HG02678 (cell line): Measurements from ENCODE around the gene MSRB2.
"Not testable (repeated sequence)": the region's sequence is repeated elsewhere in the genome, so short reads cannot be mapped to it uniquely, and the experiment has no call there.

Experiments
- ATAC-seq: cut with Tn5 transposase; IDR thresholded peaks from one replicate; pipeline ENCODE4 v1.9.1; 2021; ENCODE audit warnings: mild to moderate bottlenecking, moderate library complexity; ENCODE audit not compliant: unreplicated experiment

The MSRB2 gene

DNA sequence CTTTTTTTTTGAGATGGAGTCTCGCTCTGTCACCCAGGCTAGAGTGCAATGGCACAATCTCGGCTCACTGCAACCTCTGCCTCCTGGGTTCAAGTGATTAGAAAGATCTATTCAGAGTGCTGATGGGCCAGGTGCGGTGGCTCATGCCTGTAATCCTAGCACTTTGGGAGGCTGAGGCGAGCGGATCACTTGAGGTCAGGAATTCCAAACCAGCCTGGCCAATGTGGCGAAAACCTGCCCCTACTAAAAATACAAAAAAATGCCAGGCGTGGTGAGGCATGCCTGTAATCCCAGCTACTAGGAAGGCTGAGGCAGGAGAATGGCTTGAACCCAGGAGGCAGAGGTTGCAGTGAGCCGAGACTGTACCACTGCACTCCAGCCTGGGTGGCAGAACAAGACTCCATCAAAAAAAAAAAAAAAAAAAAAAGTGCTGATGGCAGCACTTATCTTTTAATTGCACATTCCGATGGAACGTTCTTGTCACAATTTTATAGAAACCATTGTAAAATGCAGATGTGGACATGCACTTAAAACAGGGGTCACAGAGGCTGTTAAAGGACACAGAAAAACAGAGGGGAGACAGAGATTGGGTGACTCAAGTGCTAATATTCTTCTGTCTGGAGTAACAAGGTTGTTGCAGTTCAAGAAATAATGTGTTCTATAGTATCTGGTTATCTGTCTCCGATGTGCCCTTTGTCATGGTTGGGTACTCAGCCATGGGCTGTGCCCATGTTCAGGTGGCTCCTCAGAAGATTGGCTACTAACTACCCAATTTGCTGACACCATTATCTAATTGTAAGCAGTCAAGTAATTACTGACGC is 25.1 kb upstream of the MSRB2 start:
- not testable (repeated sequence) for ATAC-seq

DNA sequence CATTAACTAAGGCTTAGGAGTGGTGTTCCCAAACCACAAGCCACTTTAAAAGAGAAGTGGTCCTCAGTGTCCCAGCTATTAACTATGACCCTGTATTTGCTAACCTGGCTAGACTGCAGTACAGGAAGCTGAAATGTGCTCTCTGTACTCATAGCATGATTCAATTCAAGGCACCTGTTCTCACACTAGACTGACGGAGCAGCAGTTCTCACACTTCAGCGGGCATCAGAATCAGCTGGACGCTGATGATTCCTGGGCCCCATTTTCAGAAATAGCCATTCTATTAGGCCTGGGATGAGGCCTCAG is 24.5 kb upstream of the MSRB2 start:
- ATAC-seq: no peak

DNA sequence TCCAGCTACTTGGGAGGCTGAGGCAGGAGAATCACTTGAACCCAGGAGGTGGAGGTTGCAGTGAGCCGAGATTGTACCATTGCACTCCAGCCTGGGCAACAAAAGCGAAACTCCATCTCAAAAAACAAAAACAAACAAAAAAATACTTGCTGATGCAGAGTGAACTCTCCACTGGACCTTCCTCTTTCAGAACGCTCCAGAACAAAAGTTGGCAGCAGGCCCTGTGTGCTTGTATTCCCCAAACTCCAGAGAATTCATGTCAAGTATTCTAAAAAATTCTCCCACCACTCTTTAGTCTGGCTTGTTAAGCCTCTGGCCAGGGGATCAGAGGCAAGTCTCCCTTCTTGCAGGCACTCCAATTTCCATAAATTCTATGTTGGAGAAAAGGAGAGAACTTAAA is 22.8 kb upstream of the MSRB2 start:
- ATAC-seq: not testable (repeated sequence)

DNA sequence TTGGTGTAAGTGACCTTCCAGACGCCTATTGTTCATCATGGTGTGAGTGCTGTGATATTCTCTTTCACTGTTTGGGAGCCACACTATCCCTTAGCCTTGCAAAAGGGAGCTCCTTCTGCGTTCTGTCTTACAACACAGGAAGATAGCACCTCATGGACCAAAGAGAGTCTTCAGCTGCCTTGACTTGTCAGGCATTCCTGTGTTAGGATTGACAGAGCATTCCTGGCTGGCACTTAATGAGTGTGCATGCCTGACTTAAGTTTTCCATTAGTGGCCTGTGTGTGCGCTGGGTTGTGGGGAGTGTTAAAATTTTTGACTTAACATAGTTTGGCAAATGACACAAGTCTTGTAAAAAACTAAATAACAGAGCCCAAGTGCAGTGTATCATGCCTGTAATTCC is 21.9 kb upstream of the MSRB2 start:
- ATAC-seq: no peak

DNA sequence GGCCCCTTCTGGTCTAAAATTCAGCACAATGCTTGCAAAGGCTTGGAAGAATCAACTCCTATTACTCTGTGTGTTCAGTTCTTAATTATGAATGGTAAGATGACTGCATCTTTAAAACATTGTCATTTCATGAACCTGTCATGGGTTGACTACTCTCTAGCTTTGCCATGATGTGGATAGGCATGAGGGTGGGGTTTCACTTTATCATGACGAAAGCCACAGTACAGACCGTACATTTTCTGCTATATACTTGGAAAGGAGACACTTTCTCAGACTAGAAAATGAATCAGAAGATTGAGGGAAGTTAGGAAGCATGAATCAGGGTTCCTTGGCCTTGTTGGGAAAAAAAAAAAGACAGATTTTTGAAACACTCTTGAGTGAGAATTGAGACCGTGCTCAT is 19.7 kb upstream of the MSRB2 start:
- no peak for ATAC-seq

DNA sequence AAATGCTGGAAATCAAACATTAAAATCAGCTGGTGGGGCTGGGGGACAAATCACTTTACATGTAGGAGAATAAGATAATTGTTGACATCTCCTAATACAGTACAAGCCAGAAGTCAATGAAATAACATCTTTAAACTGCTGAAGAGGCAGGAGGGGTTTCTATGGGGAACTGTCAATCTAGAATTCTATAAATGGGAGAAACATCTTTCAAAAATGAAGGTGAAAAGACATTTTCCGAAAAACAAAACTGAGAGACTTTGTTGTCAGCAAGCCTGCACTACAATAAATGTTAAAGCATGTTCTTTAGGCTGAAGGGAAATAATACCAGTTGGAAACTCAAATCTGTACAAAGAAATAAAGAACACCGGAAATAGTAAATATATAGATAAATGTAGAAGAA is 17.3 kb upstream of the MSRB2 start:
- no peak for ATAC-seq

DNA sequence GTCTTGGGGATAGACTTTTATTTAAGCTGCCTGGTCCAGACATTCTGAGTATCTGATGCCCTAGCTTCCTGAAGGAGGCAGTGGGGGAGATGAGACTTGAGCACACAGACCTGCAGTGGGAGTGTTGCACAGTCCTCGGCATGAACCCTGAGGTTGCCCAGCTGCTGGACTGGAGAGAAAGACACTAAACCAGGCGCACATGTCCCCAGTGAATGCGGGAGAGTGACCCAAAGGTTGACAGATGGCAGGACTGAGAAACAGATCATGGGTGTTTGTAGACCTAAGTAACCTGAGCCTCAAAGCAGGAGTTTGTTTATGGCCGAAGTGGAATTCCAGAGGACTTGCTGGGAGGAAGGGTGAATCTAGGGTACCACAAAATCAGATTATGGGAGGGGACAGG is 15.7 kb upstream of the MSRB2 start:
- ATAC-seq: no peak

DNA sequence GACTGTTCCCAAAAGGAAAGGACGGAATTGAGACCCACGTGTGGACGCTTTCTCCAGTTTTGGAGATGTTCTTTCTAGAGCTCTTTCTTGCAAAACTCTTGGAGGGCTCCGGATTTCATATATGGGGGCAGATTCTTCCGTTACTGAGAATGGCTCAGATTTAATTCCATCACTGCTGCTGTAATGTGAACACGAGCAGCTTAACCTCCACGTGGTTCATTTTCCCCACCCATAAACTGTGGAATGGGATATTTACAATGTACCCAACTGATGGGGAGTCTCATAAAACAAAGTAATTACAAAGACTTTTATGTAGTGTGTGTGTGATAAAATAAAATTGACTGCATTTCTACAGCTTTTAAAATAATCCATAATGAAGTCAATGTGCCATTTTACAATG is 15.1 kb upstream of the MSRB2 start:
- no peak for ATAC-seq

DNA sequence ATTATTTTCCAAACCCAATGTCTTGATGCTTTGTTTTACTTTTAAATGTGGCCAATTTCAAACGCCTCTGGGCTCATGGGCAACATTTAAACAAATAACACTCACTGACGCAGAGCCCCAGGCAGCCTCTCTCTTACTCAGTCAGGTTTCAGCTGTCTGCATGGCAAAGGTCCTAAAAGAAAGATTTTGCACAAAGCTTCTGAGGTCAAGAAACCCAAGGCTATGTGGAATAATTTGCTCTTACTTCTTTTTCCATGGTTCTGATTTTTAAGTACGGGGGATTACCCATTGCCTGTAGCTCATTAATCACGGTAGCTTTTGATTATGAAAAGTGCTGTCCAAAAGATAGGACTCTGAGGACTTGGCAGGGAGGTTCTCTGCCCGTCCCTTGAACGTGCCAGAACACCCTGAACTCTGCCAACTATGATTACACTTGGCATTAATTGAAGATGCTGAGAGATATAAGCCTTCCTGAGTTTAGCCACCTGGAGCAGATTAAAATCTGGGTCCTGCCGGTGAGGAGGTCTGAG is 14.1 kb upstream of the MSRB2 start:
- no peak for ATAC-seq

DNA sequence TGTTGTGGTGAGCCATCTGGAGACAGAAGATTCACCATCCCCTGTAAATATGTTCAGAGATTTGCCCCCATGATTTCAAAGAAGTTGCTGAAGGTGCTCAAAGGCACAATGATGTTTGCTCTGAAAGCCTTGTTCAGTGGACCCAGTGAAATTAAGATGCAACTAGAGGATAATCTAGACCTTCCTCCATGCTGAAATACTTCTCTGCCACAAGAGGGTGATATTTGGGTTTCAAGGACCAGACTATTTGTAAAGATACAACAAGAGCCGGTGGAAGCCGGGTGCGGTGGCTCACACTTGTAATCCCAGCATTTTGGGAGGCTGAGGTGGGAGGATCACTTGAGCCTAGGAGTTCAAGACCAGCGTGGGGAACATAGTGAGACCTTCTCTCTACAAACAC is 13.5 kb upstream of the MSRB2 start:
- no peak for ATAC-seq

DNA sequence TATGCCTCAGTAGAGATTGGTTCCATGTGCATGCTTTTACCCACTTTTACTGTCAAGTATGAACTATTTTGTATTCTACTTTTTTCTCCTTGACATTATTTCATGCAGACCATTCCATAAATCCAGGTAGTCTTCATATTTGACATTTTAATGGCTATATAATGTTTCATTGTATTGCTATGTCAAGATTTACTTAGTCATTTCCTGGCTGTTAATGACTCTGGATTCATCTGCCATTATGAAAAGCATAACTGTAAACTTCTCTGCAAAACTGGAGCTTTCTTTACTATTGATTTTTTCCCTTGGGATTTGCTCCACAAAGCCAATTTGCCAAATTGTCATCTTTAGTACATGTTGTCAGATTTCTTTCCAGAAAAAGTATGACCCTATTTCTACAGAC is 6.8 kb upstream of the MSRB2 start:
- ATAC-seq: no peak

DNA sequence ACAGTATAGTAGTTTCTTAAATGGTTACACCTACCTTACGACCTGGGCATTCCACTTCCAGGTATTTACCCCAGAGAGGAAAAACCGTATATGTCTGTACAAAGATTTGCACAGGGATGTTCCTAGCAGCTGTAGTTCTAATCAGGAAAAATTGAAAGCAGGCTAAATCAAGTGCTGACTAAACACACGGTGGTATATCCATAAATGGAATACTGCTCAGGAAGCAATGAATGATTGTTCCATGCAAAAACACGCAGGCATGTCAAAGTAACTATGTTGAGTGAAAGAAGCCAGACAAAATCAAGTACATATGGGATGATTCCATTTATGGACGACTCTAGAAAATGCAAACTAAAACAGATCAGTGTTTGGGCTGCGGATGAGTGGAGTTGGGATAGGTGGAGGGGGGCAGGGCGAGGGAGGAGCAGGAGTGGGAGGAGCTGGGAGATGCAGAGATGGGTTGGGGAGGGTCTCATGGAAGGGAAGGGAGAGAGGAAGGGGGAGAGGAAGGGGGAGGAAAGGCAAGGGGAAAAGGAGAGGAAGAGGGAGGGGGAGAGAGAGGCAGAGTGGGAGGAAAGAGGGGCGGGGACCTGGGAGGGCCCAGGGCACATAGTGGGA is 484 bp upstream of the MSRB2 start:
- ATAC-seq: no peak

DNA sequence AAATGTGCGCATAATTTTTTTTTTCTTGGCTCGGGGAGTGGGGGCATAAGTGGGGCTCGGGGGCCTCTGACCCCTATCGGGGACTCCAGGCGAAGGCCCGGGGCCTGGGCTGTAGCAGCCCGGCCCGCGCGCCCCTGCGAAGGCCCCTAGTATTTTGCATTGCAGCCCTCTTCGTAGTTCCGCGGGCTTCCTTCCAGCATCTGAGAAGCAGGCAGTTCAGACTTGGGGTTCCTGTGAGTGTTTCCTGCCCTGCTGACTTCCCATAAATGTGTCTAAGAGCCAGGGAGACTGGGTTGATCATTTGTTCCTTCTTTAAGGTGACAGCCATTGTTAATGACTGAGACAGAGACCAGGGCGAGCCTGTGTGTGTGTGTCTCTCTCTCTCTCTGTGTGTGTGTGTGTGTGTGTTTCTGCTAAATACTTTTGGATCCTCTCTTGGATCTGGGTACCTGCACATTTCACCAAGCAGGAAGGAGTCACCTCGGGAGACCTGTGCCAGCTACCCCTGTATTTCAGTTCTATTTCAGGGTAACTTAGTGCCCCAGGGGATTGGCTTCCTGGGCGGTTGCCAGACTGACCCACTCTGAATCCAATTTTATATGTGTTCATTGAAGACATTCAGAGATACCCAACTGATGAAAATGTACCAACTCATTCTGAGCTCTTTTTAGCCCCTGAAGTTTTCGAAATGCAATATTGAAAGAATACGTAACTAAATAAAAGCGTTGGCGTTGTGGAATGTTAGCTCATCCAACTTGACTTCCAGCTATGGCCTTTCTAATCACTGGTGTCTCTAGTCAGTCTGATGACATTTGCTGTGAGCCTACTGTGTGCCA is 805 bp downstream of the MSRB2 start:
- peak; percentile 56 for ATAC-seq

DNA sequence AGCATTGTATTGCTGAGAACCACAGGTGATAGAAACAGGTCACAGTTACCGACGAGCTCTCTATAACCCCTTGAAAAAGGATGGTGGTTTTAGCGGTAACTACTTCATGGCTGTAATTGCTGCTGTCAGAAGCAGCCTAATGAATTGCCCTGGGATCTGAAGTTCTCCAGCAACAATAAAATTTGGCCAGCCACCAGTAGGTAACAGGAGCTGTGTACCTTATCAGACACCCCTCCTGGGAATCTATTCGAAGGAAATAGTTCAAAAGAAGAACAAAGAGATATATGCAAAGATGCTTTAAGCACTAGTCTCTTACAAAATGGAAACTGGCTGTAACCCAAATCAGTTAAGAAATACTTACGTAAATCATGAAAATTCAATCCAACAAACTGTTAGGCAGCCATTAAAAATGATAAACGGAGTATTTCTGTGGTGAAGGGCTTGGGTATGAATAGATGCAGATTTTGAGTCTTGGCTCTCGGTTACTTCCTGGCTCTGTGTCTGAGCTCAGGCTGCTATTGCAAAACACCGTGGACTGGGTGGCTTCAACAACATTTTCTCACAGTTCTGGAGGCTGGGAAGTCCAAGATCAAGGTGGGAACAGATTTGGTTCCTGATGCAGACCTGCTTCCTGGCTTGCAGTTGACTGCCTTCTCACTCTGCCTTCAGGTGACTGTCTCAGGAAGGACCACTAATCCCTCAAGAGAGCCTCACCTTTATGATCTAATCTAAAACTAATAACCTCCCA is 1.6 kb downstream of the MSRB2 start:
- no peak for ATAC-seq

DNA sequence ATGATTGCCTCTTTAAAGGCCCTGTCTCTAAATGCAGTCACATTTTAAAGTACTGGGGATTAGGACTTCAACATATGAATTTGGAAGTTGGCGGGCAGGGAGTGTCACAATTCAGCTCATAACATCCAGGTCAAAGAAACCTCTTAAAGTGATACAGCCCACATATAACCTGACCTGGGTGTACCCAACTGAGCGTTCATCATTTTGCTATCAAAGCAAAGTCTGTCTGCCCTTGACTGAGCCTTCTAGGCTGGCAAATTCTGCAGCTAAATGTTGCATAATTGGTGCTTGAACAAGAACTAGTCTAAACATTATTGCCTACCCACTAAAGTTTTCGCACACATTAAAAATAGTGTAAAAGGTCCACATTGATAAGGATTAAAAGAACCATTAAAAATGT is 3.7 kb downstream of the MSRB2 start:
- ATAC-seq: no peak

DNA sequence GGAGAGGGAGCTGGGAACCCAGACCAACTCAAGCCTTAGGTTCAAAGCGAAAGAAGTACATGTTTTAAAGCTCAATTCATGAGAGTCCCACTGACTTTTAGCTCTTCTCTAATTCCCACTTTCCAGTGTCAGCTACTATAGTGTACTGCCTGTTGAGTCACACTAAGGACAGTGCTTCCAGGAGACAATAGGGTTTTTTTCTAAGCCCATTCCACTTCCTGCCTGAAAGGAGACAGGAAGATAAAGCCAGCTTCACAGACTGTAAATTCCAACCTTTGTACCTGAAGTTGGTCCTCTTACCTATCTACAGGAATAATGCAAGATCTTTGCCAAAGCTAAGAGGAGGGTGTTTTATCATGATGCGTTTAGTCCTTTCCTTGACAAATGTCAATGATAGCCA is 4.4 kb downstream of the MSRB2 start:
- ATAC-seq: no peak

DNA sequence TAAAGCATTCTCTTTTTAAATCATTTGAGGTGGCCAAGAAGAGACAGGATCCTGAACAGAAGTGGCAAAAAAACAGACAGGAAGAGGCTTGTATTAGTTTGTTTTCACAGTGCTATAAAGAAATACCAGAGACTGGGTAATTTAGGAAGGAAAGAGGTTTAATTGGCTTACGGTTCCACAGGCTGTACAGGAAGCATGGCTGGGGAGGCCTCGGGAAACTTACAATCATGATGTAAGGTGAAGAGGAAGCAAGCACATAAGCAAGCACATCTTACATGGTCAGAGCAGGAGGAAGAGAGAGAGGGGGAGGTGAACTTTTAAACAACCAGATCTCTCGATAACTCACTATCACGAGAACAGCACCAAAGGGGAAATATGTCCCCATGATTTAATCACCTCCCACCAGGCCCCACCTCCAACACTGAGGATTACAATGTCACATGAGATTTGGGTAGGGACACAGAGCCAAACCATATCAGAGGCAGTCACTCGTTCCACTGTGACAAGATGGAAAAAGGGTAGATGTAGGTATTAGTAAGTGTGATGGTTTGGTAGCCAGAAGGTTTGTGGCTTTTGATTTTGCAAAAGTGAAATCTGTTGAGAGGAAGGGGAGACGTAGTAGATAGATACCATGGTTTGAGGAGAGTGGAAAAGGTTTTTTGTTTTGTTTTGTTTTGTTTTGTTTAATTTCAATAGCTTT is 5.1 kb downstream of the MSRB2 start:
- ATAC-seq: no peak

DNA sequence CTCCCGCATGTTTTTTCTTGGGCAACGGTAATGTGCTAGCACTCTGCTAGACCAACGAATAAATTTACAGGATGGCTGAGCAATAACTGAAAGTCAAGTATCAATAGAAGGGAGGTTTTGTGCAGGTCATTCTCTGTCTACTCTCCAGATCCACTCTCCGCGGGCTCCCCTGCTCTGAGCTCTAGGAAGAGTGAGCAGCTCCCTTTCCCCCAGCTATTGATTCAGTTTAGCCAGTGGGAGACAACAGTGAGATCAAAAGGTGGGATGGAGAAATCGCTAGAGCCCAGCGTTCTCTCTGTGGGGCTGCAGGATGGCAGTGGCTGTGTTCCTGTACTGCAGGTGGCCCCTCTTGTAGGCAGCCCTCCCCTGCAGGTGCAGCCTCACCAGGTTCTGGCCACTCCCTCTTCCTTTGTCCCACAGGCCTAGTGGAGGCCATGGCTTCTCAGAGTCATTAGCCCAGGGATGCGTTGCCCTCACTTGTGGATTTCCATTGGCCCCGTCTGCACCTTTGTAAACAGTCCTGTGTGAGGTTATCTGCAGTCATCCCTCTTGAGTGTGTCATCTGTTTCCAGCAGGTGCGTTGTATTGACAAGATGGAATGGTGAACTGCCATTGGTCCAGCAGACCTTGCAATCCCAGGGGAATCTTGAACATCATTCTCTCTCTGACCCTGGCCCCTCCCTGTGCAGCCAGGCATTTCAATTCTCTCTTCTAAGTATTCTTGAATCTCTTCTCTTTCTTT is 11.1 kb downstream of the MSRB2 start:
- no peak for ATAC-seq

DNA sequence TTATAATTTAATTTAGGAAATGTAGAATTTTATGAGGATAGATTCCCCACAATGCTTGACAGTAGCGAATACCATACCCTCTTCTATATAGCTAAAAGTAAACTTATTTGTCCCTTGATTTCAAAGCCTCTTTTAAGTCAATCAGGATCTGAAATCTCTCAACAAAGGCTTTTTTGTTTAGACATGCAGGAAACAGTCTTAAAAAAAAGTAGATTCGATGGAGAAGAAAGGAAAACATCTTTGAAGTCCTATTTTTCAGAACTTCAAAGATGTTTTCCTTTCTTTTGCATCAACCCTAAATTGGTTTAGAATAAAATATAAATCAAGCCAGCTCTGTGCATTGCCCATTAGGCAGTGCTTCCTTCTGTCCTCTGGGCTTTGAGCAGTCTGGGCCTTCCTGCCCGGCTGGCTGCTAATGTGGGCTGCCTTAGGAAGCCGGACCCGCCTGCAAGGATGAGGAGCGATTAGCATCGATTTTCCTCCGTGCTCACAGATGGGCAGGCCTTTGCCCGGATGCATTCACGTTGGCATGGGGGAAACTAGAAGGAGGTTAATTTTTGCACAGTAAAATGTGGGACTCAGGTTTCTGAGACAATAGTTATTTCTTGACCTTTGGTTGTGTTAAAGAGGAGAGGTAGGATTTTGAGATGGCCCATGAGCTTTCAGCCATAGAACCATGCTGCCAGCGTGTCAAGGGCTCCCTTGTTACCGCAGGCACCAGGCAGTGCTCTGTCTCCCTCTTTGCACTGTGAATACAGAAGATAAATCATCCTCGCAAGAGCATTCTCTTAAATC is 15.5 kb downstream of the MSRB2 start:
- no peak for ATAC-seq
